Loucy (cell line): Measurements from ENCODE around the gene NHS.

ENCODE experiments used
- H2AFZ ChIP-seq: fragments of 200-600 bp; sonication (generic); 2 replicates; pipeline ENCODE4 v1.6.0; 2016; ENCODE audit warnings: antibody characterized with exemption, mild to moderate bottlenecking, low read length, moderate library complexity
- H3F3A ChIP-seq: fragments of 200-600 bp; 2 replicates; pipeline ENCODE4 v1.6.0; 2016; ENCODE audit warnings: antibody characterized with exemption, low read depth, mild to moderate bottlenecking
- H3K27me3 ChIP-seq: fragments of 200-600 bp; sonication (generic); 2 replicates; pipeline ENCODE4 v1.6.1; 2014; ENCODE audit warnings: low read length, mild to moderate bottlenecking; ENCODE audit not compliant: insufficient read depth, poor library complexity, severe bottlenecking
- H3K36me3 ChIP-seq: fragments of 200-600 bp; sonication (generic); 2 replicates; pipeline ENCODE4 v1.6.1; 2016; ENCODE audit warnings: low read length; ENCODE audit not compliant: insufficient read depth
- H3K4me1 ChIP-seq: fragments of 200-600 bp; sonication (generic); 2 replicates; pipeline ENCODE4 v1.5.1; 2014; ENCODE audit warnings: low read length, mild to moderate bottlenecking; ENCODE audit not compliant: insufficient read depth, poor library complexity, severe bottlenecking
- H3K4me2 ChIP-seq: fragments of 200-600 bp; sonication (generic); 2 replicates; pipeline ENCODE4 v1.6.0; 2014; ENCODE audit warnings: antibody characterized with exemption, low read length, low read depth, mild to moderate bottlenecking; ENCODE audit not compliant: poor library complexity, severe bottlenecking
- H3K4me3 ChIP-seq: fragments of 200-600 bp; sonication (generic); 2 replicates; pipeline ENCODE4 v1.5.1; 2014; ENCODE audit warnings: low read length, mild to moderate bottlenecking, mixed read lengths; ENCODE audit not compliant: poor library complexity, severe bottlenecking
- H3K79me2 ChIP-seq: fragments of 200-600 bp; sonication (generic); 2 replicates; pipeline ENCODE4 v1.6.1; 2014; ENCODE audit warnings: low read length; ENCODE audit not compliant: insufficient read depth
- H3K9ac ChIP-seq: fragments of 200-600 bp; sonication (generic); 2 replicates; pipeline ENCODE4 v1.6.0; 2014; ENCODE audit warnings: mild to moderate bottlenecking, low read depth, low read length, moderate library complexity; ENCODE audit not compliant: poor library complexity, severe bottlenecking
- H3K9me2 ChIP-seq: fragments of 200-600 bp; sonication (generic); replicated peaks from 2 replicates; pipeline ENCODE4 v1.6.1; 2016; ENCODE audit warnings: low read depth, low read length, mixed read lengths
- H3K9me3 ChIP-seq: fragments of 200-600 bp; sonication (generic); 2 replicates; pipeline ENCODE4 v1.6.1; 2014; ENCODE audit warnings: mild to moderate bottlenecking, antibody characterized with exemption, low read length, low read depth; ENCODE audit not compliant: insufficient read depth
- H4K20me1 ChIP-seq: fragments of 200-600 bp; sonication (generic); 2 replicates; pipeline ENCODE4 v1.6.0; 2014; ENCODE audit warnings: antibody characterized with exemption, low read length, mild to moderate bottlenecking; ENCODE audit not compliant: insufficient read depth, poor library complexity, severe bottlenecking
- EZH2phosphoT487 ChIP-seq: fragments of 200-600 bp; IDR thresholded peaks from 2 replicates; pipeline ENCODE4 v1.6.1; 2018; ENCODE audit warnings: antibody characterized with exemption, mild to moderate bottlenecking, moderate library complexity, borderline replicate concordance
- TF ChIP-seq, protein P1 (sequence below): fragments of 200-600 bp; sonication (generic); conservative IDR thresholded peaks from 2 replicates; pipeline ENCODE4 v1.5.1; 2014; ENCODE audit warnings: mild to moderate bottlenecking, antibody characterized with exemption, low read length

Gene NHS

DNA sequence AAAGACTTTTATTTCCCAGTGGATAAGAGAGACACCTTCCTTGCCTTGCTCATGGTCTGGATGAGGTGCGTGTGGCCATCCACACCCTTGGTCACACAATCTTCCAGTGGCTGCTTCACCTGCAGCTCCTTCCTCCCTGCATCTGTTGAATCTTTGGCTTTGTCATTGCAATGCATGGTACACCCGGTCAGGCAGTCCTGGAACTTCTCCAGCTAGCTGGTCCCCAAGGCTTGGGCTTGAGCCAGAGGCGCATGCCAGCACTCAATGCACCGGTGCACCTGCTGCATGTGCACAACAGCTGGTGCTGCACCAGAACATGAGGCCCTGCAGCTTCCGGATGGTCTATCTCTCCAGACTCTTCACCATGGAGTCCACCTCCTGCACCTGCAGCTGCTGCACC, 394.0 kb downstream of the NHS start:
- TF ChIP-seq, protein P1, sequence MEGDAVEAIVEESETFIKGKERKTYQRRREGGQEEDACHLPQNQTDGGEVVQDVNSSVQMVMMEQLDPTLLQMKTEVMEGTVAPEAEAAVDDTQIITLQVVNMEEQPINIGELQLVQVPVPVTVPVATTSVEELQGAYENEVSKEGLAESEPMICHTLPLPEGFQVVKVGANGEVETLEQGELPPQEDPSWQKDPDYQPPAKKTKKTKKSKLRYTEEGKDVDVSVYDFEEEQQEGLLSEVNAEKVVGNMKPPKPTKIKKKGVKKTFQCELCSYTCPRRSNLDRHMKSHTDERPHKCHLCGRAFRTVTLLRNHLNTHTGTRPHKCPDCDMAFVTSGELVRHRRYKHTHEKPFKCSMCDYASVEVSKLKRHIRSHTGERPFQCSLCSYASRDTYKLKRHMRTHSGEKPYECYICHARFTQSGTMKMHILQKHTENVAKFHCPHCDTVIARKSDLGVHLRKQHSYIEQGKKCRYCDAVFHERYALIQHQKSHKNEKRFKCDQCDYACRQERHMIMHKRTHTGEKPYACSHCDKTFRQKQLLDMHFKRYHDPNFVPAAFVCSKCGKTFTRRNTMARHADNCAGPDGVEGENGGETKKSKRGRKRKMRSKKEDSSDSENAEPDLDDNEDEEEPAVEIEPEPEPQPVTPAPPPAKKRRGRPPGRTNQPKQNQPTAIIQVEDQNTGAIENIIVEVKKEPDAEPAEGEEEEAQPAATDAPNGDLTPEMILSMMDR, result no peak
- no peak for TF ChIP-seq EZH2phosphoT487
- Histone ChIP-seq H2AFZ (no peak overlapping the region), H3K4me1 (no peaks in the 10 kb centered on the region), H3K4me3 (no peak overlapping the region), H3K79me2 (no peaks in the 10 kb centered on the region), H3K9ac (no peak overlapping the region), H3K9me3 (no peaks in the 10 kb centered on the region), H3K36me3 (no peaks in the 10 kb centered on the region), H3K4me2 (no peak overlapping the region), H3K27me3 (no peaks in the 10 kb centered on the region), H3K9me2 (no peaks in the 10 kb centered on the region), H3F3A (no peaks in the 10 kb centered on the region), H4K20me1 (no peaks in the 10 kb centered on the region)

DNA sequence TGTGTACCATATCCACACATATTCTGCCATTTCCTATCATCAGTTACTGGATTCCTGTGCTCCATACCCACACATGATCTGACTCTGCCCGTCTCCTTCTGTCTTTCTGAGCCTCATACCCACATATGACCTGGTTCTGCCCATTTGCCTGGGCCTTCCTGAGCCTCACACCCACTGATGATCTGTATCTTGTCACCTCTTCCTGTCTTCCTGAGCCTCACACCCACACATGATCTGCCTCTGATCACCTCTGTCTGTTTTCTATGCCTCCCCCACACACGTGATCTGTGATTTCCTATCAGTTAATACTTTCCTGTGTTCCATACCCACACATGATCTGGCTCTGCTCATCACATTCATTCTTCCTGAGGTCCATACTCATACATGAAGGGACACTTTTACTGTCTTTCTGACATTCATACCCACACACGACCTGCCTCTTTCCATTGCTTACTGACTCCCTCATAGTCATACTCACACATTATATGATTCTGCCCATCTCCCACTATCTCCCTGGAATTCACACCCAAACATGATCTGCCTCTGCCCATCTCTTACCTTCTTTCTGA, 394.8 kb downstream of the NHS start:
- Histone ChIP-seq H3K9me3 (no peaks in the 10 kb centered on the region), H3K36me3 (no peaks in the 10 kb centered on the region), H4K20me1 (no peaks in the 10 kb centered on the region), H3K9ac (no peak overlapping the region), H3K4me2 (no peak overlapping the region), H3K4me3 (no peak overlapping the region), H3K79me2 (no peaks in the 10 kb centered on the region), H3F3A (no peaks in the 10 kb centered on the region), H3K27me3 (no peaks in the 10 kb centered on the region), H3K4me1 (no peaks in the 10 kb centered on the region), H3K9me2 (no peaks in the 10 kb centered on the region), H2AFZ (no peak overlapping the region)
- TF ChIP-seq, protein P1, result no peak
- TF ChIP-seq EZH2phosphoT487, result no peak

DNA sequence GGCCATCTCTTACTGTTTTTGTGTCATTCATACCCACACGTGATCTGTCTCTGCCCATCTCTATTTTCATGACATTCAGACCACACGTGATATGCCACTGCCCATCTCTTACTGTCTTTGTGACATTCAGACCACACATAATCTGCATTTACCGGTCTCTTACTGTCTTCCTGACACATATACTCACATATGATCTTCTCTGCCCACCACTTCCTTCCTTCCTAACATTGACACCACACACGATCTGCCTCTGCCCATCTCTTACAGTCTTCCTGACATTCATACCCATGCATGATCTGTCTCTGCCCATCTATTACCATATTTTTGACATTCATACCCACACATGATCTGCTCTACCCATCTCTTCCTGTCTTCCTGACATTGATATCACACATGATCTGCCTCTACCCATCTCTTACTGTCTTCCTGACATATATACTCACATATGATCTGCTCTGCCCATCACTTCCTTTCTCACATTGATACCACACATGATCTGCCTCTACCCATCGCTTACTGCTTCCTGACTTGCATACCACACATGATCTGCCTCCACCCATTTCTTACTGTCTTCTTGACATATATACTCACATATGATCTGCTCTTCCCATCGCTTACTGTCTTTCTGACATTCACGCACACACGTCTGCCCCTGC, 398.3 kb downstream of the NHS start:
- no peaks in the 10 kb centered on the region for H3K36me3 ChIP-seq
- no peaks in the 10 kb centered on the region for H3K27me3 ChIP-seq
- no peaks in the 10 kb centered on the region for H3K9me3 ChIP-seq
- no peak overlapping the region for H3K4me3 ChIP-seq
- no peaks in the 10 kb centered on the region for H4K20me1 ChIP-seq
- H3K4me1 ChIP-seq, result no peaks in the 10 kb centered on the region
- no peaks in the 10 kb centered on the region for H3K9me2 ChIP-seq
- H3K4me2 ChIP-seq, result no peak overlapping the region
- no peak for TF ChIP-seq EZH2phosphoT487
- TF ChIP-seq, protein P1, result no peak
- no peak overlapping the region for H3K9ac ChIP-seq
- no peaks in the 10 kb centered on the region for H3K79me2 ChIP-seq
- H3F3A ChIP-seq, result no peaks in the 10 kb centered on the region
- no peak overlapping the region for H2AFZ ChIP-seq
